GM12892 (cell line): Measurements from ENCODE around the gene ZNF33A. TPM values are rescaled to one million over a fixed set of nuclear protein-coding genes. Genes with fewer than 3 reads are reported as not detected.
"Not testable (repeated sequence)": the region's sequence is repeated elsewhere in the genome, so short reads cannot be mapped to it uniquely, and the experiment has no call there.

ENCODE experiments used
- DNase-seq: peaks from one replicate; pipeline ENCODE4 v3.0.0; 2011; ENCODE audit not compliant: insufficient read length
- FAIRE-seq: peaks from 2 replicates; lab custom pipeline; 2011; peaks lifted over from hg19 to GRCh38; lab: Jason Lieb, UNC
- POLR2A ChIP-seq: IDR thresholded peaks from 2 replicates; pipeline ENCODE4 v1.6.1; 2011; ENCODE audit warnings: low read depth, low read length, control low read depth
- POLR2AphosphoS5 ChIP-seq: IDR thresholded peaks from 2 replicates; pipeline ENCODE4 v1.6.1; 2011; ENCODE audit warnings: low read depth, low read length, control low read depth
- TAF1 ChIP-seq: IDR thresholded peaks from 2 replicates; pipeline ENCODE4 v1.6.1; 2011; ENCODE audit warnings: low read depth, mild to moderate bottlenecking, control low read depth, low read length, borderline replicate concordance
- polyA plus RNA-seq: library from polyadenylated mRNA; unstranded; fragments of >200 nt; gene quantifications from one replicate; pipeline ENCODE4 v1.2.1, GENCODE V29; 2012; ENCODE audit warnings: missing spikeins, inconsistent platforms; ENCODE audit not compliant: missing spikeins

The ZNF33A gene
- 15.2 TPM for polyA plus RNA-seq

DNA sequence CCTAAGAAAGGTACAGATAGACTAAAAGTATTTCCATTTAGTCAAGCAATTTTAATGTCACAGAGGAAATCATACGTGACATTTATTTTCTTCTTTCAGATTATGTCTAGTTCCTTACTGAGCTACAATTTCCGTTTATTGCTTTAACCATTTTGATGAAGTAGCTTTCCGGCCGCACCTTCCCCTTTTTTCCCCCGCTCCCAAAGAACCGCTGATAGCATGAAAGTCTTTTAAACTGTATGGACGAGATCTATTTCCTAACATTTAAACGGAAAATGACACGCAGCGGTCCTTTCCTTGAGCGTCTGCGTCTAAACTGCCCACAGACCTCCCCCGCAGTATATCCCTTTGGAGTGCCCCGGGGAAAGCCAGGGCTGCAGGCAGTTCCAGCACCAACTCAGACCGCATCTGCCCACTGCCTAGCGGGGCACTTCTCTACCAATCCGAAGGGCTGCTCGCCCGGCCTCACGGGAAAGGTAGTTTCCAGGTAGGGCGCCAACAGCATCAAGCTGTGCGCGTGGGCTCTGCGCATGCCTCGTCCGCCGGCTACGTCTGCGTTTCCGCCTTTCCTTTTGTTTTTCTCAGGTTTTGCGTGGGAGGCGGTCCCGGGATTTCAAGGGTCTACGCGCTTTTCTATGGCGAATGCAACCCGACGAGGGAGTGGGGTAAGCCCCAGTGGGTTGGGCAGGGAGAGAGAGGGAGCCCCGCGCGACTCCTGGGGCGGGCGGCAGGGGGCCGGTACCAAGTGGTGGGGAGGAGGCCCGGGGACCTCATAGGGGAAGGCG lies at the start of gene ZNF33A:
ZNF33A (plus strand) TSS at position 557 of the 785 bp plus-strand sequence. CDS start 1,667 bp downstream, outside the sequence.
- no peak for FAIRE-seq
- peak; percentile 58 for DNase-seq
- TF ChIP-seq POLR2AphosphoS5 (peak; percentile 35; the same call in 1 of the 2 replicates), TAF1 (no peak)

GRCh38 chr10:37965006-37965405 lies 45.5 kb upstream of the ZNF33A start:
- no peak for TF ChIP-seq POLR2AphosphoS5
- TF ChIP-seq POLR2A, result no peak
- TF ChIP-seq TAF1, result no peak
- FAIRE-seq (no peak), DNase-seq (no peak)

- no peak for DNase-seq
- TF ChIP-seq POLR2AphosphoS5, result no peak
- TF ChIP-seq POLR2A, result no peak
- TF ChIP-seq TAF1, result no peak
- FAIRE-seq, result no peak
These were observed 38.1 kb upstream of the ZNF33A start for GRCh38 chr10:37972396-37972795.

DNA sequence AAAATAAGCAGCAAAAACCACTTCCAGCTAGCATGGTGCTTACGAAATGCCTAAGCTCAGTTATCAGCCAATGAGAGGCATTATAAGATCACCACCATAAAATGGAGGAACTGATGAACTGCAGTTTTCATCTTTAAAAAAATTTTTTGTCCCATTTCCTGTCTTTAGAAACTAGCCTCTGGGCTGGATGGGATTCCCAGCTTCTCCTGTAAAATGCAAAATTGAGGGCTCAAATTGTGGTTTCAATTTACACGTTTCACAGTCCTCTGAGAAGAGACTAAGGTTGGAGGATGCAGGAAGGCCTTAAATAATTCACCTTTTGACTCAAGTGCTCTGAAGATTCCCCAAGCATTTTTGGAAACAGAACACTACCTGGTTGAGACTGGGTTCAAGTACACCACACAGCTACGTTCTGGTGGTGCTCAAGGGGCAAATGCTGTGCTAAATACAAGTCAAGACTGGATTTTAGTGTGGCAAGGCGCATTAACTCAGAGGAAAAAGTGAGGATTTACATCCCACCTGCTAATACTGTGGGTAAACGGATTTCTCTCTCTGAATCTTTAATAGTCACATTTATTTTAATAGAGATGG lies 35.0 kb upstream of the ZNF33A start:
- TF ChIP-seq POLR2AphosphoS5, result no peak
- no peak for TF ChIP-seq TAF1
- TF ChIP-seq POLR2A, result no peak
- no peak for DNase-seq
- FAIRE-seq, result peak; percentile 81

GRCh38 chr10:37976091-37976879 lies 34.2 kb upstream of the ZNF33A start, which contains the start of gene ZNF25:
ZNF25 (minus strand) TSS chr10:37976647; CDS start chr10:37971722, 4,925 bp downstream.
- DNase-seq (peak; percentile 88), FAIRE-seq (peak; percentile 96)
- peak; percentile 67 for TF ChIP-seq POLR2A
- peak; percentile 75; the same call in 1 of the 2 replicates for TF ChIP-seq TAF1
- TF ChIP-seq POLR2AphosphoS5, result peak; percentile 29; the same call in 1 of the 2 replicates

GRCh38 chr10:37976880-37977203 lies 33.6 kb upstream of the ZNF33A start:
- no peak for FAIRE-seq
- no peak for DNase-seq
- TF ChIP-seq POLR2A, result no peak
- no peak for TF ChIP-seq TAF1
- TF ChIP-seq POLR2AphosphoS5, result no peak

GRCh38 chr10:37991655-37992054 lies 18.8 kb upstream of the ZNF33A start:
- DNase-seq (no peak), FAIRE-seq (no peak)
- TF ChIP-seq POLR2A, result no peak

- TF ChIP-seq POLR2AphosphoS5, result no peak
- no peak for FAIRE-seq
- DNase-seq, result no peak
These were observed 18.4 kb upstream of the ZNF33A start for GRCh38 chr10:37992083-37992482.

- DNase-seq, FAIRE-seq: not testable (repeated sequence)
These were observed 11.6 kb upstream of the ZNF33A start for GRCh38 chr10:37998920-37999319.

DNA sequence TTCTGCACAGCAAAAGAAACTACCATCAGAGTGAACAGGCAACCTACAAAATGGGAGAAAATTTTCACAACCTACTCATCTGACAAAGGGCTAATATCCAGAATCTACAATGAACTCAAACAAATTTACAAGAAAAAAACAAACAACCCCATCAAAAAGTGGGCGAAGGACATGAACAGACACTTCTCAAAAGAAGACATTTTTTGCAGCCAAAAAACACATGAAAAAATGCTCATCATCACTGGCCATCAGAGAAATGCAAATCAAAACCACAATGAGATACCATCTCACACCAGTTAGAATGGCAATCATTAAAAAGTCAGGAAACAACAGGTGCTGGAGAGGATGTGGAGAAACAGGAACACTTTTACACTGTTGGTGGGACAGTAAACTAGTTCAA lies 10.0 kb upstream of the ZNF33A start:
- not testable (repeated sequence) for FAIRE-seq, DNase-seq

DNA sequence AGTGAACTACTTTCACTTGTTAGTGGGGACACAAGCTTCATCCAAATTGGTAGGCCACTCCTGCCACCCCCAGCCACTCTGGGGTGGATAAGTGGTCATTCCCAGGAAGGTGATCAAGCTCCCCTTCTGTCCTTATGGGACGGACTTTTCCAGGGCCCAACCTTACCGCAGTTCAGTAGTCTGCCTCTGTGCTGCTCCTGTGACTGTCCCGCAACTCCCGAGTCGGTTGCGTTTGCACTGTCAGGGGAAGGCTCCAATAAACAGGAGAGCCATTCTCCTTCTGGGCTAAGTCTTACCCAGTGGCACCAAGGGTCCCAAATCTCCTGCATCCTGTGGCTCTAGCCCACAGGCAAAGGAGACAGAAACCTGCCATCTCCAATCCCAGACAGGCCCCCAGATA lies 7.4 kb upstream of the ZNF33A start:
- no peak for DNase-seq
- no peak for FAIRE-seq
- TF ChIP-seq TAF1, result no peak
- no peak for TF ChIP-seq POLR2A
- TF ChIP-seq POLR2AphosphoS5, result no peak

GRCh38 chr10:38003588-38003987 lies 6.9 kb upstream of the ZNF33A start:
- FAIRE-seq (no peak), DNase-seq (no peak)
- TF ChIP-seq TAF1 (no peak), POLR2AphosphoS5 (no peak), POLR2A (no peak)
